ENCODE data around the gene C17orf50. TPM values are rescaled to one million over a fixed set of nuclear protein-coding genes. Genes with fewer than 3 reads are reported as not detected.

C17orf50 gene
- total RNA-seq, 1 experiment from 2014 or later: not detected

DNA sequence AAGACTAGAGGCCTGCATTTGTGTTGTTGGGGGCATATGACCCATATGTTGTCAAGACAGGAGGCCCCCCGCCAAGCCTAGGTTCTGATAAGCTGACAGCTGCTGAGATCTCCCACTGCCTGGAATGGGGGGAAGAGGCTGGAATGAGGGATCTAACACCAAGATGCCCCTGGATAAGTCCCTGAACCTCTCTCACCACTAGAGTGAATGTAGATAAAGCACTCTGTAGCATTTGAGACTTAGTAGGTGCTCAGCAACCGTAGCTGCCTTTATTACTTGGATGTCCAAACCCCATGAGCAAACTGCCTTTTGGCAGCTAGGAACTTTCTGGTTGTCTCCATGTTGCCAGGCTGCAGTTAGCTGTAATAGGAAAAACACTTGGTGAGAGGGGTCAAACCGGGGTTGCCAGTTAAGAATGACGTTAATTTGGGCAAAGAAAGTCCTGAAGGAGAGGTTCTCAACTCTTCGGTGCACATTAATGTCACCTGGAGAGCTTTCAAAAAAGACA, 33.7 kb upstream of the C17orf50 start:
- DNase-seq (no peak), ATAC-seq (no peak)
- H3K4me3 ChIP-seq (ENCODE audit: low read length): no peak overlapping the region
- no peaks in the 10 kb centered on the region for H4K20me1 ChIP-seq (ENCODE audit: low read length)
- no peaks in the 10 kb centered on the region for H3K79me2 ChIP-seq (ENCODE audit: low read length)
- peaks cover 19% of the 10 kb centered on the region for H3K36me3 ChIP-seq (ENCODE audit: low read depth, low read length)
- H3K4me2 ChIP-seq (ENCODE audit: low read length): no peak overlapping the region
- POLR2A ChIA-PET (ENCODE audit: unreplicated experiment): no interaction called here
- no peaks in the 10 kb centered on the region for H3K9me2 ChIP-seq (replicated peaks; ENCODE audit: low read length)
- H3K9me3 ChIP-seq (ENCODE audit: low read length): no peaks in the 10 kb centered on the region
- intact Hi-C loops (cut with micrococcal nuclease): no loop called here
- H3K27me3 ChIP-seq (ENCODE audit: low read length): no peaks in the 10 kb centered on the region
- no peak overlapping the region for H2AFZ ChIP-seq (ENCODE audit: low read length)
- no peak overlapping the region for H3K9ac ChIP-seq (ENCODE audit: low read length)
- TF ChIP-seq EZH2phosphoT487 (IDR thresholded peaks at IDR 0.05; ENCODE audit: borderline replicate concordance, low read length) (no peak), EZH2 (IDR thresholded peaks at IDR 0.05; ENCODE audit: low read length, unreplicated experiment) (no peak)
- TF ChIP-seq, protein P1, sequence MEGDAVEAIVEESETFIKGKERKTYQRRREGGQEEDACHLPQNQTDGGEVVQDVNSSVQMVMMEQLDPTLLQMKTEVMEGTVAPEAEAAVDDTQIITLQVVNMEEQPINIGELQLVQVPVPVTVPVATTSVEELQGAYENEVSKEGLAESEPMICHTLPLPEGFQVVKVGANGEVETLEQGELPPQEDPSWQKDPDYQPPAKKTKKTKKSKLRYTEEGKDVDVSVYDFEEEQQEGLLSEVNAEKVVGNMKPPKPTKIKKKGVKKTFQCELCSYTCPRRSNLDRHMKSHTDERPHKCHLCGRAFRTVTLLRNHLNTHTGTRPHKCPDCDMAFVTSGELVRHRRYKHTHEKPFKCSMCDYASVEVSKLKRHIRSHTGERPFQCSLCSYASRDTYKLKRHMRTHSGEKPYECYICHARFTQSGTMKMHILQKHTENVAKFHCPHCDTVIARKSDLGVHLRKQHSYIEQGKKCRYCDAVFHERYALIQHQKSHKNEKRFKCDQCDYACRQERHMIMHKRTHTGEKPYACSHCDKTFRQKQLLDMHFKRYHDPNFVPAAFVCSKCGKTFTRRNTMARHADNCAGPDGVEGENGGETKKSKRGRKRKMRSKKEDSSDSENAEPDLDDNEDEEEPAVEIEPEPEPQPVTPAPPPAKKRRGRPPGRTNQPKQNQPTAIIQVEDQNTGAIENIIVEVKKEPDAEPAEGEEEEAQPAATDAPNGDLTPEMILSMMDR (conservative IDR thresholded peaks at IDR 0.05; ENCODE audit: low read depth, low read length): no peak
- no peaks in the 10 kb centered on the region for H3F3A ChIP-seq (ENCODE audit: low read length, unreplicated experiment)
- CTCF ChIA-PET: no interaction called here
- no peak overlapping the region for H3K27ac ChIP-seq (ENCODE audit: low read length)
- H3K4me1 ChIP-seq (ENCODE audit: insufficient read depth, low read length): no peaks in the 10 kb centered on the region
- no TSS peak for BruUV-seq (replicated peaks)

DNA sequence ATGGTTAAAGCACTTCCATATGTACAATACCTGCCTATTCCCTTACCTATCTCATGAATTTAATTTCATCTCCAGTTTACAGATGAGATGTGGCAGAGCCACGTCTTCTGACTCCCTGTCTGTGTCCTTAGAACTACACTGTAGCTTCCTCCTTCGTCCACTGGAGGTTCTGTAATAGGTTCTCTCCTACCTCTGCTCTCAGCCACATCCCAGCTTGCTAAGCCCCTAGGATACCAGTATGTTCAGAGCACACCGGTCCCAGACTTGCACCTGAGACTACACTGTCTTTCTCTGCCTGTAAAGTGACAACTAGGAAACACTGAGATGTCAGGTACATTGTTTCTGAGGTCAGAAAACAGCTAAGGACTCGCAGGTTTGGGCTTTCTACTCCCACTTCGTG, 33.1 kb upstream of the C17orf50 start:
- Histone ChIP-seq H3K27ac (ENCODE audit: low read length) (no peak overlapping the region), H2AFZ (ENCODE audit: low read length) (no peak overlapping the region), H3K79me2 (ENCODE audit: low read length) (no peaks in the 10 kb centered on the region), H3K4me3 (ENCODE audit: low read length) (no peak overlapping the region), H3K36me3 (ENCODE audit: low read depth, low read length) (peaks cover 19% of the 10 kb centered on the region), H3K9me3 (ENCODE audit: low read length) (no peaks in the 10 kb centered on the region), H3K4me2 (ENCODE audit: low read length) (no peak overlapping the region), H3F3A (ENCODE audit: low read length, unreplicated experiment) (no peaks in the 10 kb centered on the region), H3K9ac (ENCODE audit: low read length) (no peak overlapping the region), H4K20me1 (ENCODE audit: low read length) (no peaks in the 10 kb centered on the region), H3K4me1 (ENCODE audit: insufficient read depth, low read length) (no peaks in the 10 kb centered on the region), H3K27me3 (ENCODE audit: low read length) (no peaks in the 10 kb centered on the region), H3K9me2 (replicated peaks; ENCODE audit: low read length) (no peaks in the 10 kb centered on the region)
- ChIA-PET CTCF (no interaction called here), POLR2A (ENCODE audit: unreplicated experiment) (no interaction called here)
- no TSS peak for BruUV-seq (replicated peaks)
- intact Hi-C loops (cut with micrococcal nuclease): no loop called here
- no peak for DNase-seq
- TF ChIP-seq EZH2phosphoT487 (IDR thresholded peaks at IDR 0.05; ENCODE audit: borderline replicate concordance, low read length) (no peak), EZH2 (IDR thresholded peaks at IDR 0.05; ENCODE audit: low read length, unreplicated experiment) (no peak)
- TF ChIP-seq, protein P1 (conservative IDR thresholded peaks at IDR 0.05; ENCODE audit: low read depth, low read length): no peak
- no peak for ATAC-seq

DNA sequence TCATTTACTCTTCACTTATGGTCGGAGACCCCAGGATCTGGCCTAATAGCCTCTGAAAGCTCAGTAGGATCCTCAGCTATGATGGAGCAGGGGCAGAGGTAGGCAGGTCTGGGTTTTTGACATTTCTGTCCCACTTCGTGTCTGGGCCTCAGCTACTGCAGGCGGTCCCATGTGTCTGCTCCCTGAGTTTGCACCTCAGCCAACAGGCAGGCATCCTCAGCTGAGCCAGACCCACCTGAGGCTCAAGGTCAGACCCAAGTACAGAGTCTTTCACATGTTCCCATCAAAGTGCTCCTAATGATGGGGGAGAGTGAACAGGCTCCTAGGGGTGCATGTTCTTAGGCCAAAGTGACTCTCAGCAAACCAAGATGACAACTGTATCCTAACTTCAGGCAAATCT, 32.1 kb upstream of the C17orf50 start:
- Histone ChIP-seq H3K4me3 (ENCODE audit: low read length) (no peak overlapping the region), H2AFZ (ENCODE audit: low read length) (no peak overlapping the region), H3K4me2 (ENCODE audit: low read length) (no peak overlapping the region), H3K9ac (ENCODE audit: low read length) (no peak overlapping the region), H3K79me2 (ENCODE audit: low read length) (no peaks in the 10 kb centered on the region), H4K20me1 (ENCODE audit: low read length) (no peaks in the 10 kb centered on the region), H3K27me3 (ENCODE audit: low read length) (no peaks in the 10 kb centered on the region), H3K9me2 (replicated peaks; ENCODE audit: low read length) (no peaks in the 10 kb centered on the region), H3K4me1 (ENCODE audit: insufficient read depth, low read length) (no peaks in the 10 kb centered on the region), H3F3A (ENCODE audit: low read length, unreplicated experiment) (no peaks in the 10 kb centered on the region), H3K27ac (ENCODE audit: low read length) (no peak overlapping the region), H3K9me3 (ENCODE audit: low read length) (no peaks in the 10 kb centered on the region), H3K36me3 (ENCODE audit: low read depth, low read length) (peaks cover 15% of the 10 kb centered on the region)
- intact Hi-C loops (cut with micrococcal nuclease): no loop called here
- DNase-seq: no peak
- TF ChIP-seq, protein P1 (conservative IDR thresholded peaks at IDR 0.05; ENCODE audit: low read depth, low read length): no peak
- TF ChIP-seq EZH2phosphoT487 (IDR thresholded peaks at IDR 0.05; ENCODE audit: borderline replicate concordance, low read length): no peak
- TF ChIP-seq EZH2 (IDR thresholded peaks at IDR 0.05; ENCODE audit: low read length, unreplicated experiment): no peak
- CTCF ChIA-PET: no interaction called here
- no TSS peak for BruUV-seq (replicated peaks)
- ATAC-seq: no peak
- POLR2A ChIA-PET (ENCODE audit: unreplicated experiment): no interaction called here

Measured in PC-3 (cell line).